ENCODE results near the gene ROS1.

Gene ROS1

GRCh38 chr6:117344444-117345291 is 81.1 kb downstream of the ROS1 start:
- Histone ChIP-seq H3K9ac (ENCODE audit: low read depth, low read length) (no peak overlapping the region), H3K27ac (ENCODE audit: low read depth, low read length) (no peak overlapping the region), H3K4me1 (ENCODE audit: insufficient read depth, low read length) (no peaks in the 10 kb centered on the region), H3K9me3 (ENCODE audit: insufficient read depth, low read depth, low read length) (no peaks in the 10 kb centered on the region), H3K36me3 (ENCODE audit: insufficient read depth, low read length) (no peaks in the 10 kb centered on the region), H3K27me3 (ENCODE audit: insufficient read depth, low read length) (no peaks in the 10 kb centered on the region), H3K4me3 (ENCODE audit: low read length) (no peak overlapping the region)
- WGBS = 95% methylated on average over 12 of the region's 12 CpGs

GRCh38 chr6:117338567-117338966 is 87.2 kb downstream of the ROS1 start:
- Histone ChIP-seq H3K27ac (ENCODE audit: low read depth, low read length) (no peak overlapping the region), H3K9ac (ENCODE audit: low read depth, low read length) (no peak overlapping the region), H3K4me1 (ENCODE audit: insufficient read depth, low read length) (no peaks in the 10 kb centered on the region), H3K36me3 (ENCODE audit: insufficient read depth, low read length) (no peaks in the 10 kb centered on the region), H3K9me3 (ENCODE audit: insufficient read depth, low read depth, low read length) (no peaks in the 10 kb centered on the region), H3K27me3 (ENCODE audit: insufficient read depth, low read length) (no peaks in the 10 kb centered on the region), H3K4me3 (ENCODE audit: low read length) (no peak overlapping the region)
- 89% methylated on average over 1 of the region's 1 CpG for WGBS

- H3K4me1 ChIP-seq (ENCODE audit: insufficient read depth, low read length) = no peaks in the 10 kb centered on the region
- H3K27ac ChIP-seq (ENCODE audit: low read depth, low read length) = no peak overlapping the region
- no peaks in the 10 kb centered on the region for H3K27me3 ChIP-seq (ENCODE audit: insufficient read depth, low read length)
- no peak overlapping the region for H3K9ac ChIP-seq (ENCODE audit: low read depth, low read length)
- H3K9me3 ChIP-seq (ENCODE audit: insufficient read depth, low read depth, low read length) = no peaks in the 10 kb centered on the region
- H3K4me3 ChIP-seq (ENCODE audit: low read length) = no peak overlapping the region
- 91% methylated on average over 7 of the region's 7 CpGs for WGBS
- no peaks in the 10 kb centered on the region for H3K36me3 ChIP-seq (ENCODE audit: insufficient read depth, low read length)
These were observed 95.8 kb downstream of the ROS1 start for GRCh38 chr6:117329926-117330325.

GRCh38 chr6:117328500-117328899 is 97.2 kb downstream of the ROS1 start:
- Histone ChIP-seq H3K27ac (ENCODE audit: low read depth, low read length) (no peak overlapping the region), H3K9ac (ENCODE audit: low read depth, low read length) (no peak overlapping the region), H3K9me3 (ENCODE audit: insufficient read depth, low read depth, low read length) (no peaks in the 10 kb centered on the region), H3K36me3 (ENCODE audit: insufficient read depth, low read length) (no peaks in the 10 kb centered on the region), H3K4me1 (ENCODE audit: insufficient read depth, low read length) (no peaks in the 10 kb centered on the region), H3K27me3 (ENCODE audit: insufficient read depth, low read length) (no peaks in the 10 kb centered on the region), H3K4me3 (ENCODE audit: low read length) (no peak overlapping the region)
- 95% methylated on average over 4 of the region's 4 CpGs for WGBS

GRCh38 chr6:117328005-117328389 is 97.7 kb downstream of the ROS1 start:
- no peak overlapping the region for H3K9ac ChIP-seq (ENCODE audit: low read depth, low read length)
- H3K27me3 ChIP-seq (ENCODE audit: insufficient read depth, low read length) = no peaks in the 10 kb centered on the region
- no peaks in the 10 kb centered on the region for H3K9me3 ChIP-seq (ENCODE audit: insufficient read depth, low read depth, low read length)
- H3K4me3 ChIP-seq (ENCODE audit: low read length) = no peak overlapping the region
- no peaks in the 10 kb centered on the region for H3K4me1 ChIP-seq (ENCODE audit: insufficient read depth, low read length)
- no peaks in the 10 kb centered on the region for H3K36me3 ChIP-seq (ENCODE audit: insufficient read depth, low read length)
- no peak overlapping the region for H3K27ac ChIP-seq (ENCODE audit: low read depth, low read length)

GRCh38 chr6:117327149-117328004 is 98.4 kb downstream of the ROS1 start:
- Histone ChIP-seq H3K4me1 (ENCODE audit: insufficient read depth, low read length) (peaks cover 2% of the 10 kb centered on the region; the same call in 1 of the 2 replicates), H3K9ac (ENCODE audit: low read depth, low read length) (no peak overlapping the region), H3K9me3 (ENCODE audit: insufficient read depth, low read depth, low read length) (no peaks in the 10 kb centered on the region), H3K4me3 (ENCODE audit: low read length) (no peak overlapping the region), H3K36me3 (ENCODE audit: insufficient read depth, low read length) (no peaks in the 10 kb centered on the region), H3K27me3 (ENCODE audit: insufficient read depth, low read length) (no peaks in the 10 kb centered on the region), H3K27ac (ENCODE audit: low read depth, low read length) (no peak overlapping the region)
- whole genome bisulfite sequencing = 91% methylated on average over 7 of the region's 8 CpGs

- H3K4me1 ChIP-seq (ENCODE audit: insufficient read depth, low read length) = peaks cover 5% of the 10 kb centered on the region; the same call in 1 of the 2 replicates
- no peaks in the 10 kb centered on the region for H3K9me3 ChIP-seq (ENCODE audit: insufficient read depth, low read depth, low read length)
- no peak overlapping the region for H3K27ac ChIP-seq (ENCODE audit: low read depth, low read length)
- no peaks in the 10 kb centered on the region for H3K27me3 ChIP-seq (ENCODE audit: insufficient read depth, low read length)
- H3K36me3 ChIP-seq (ENCODE audit: insufficient read depth, low read length) = no peaks in the 10 kb centered on the region
- 73% methylated on average over 1 of the region's 1 CpG for WGBS
- no peak overlapping the region for H3K4me3 ChIP-seq (ENCODE audit: low read length)
- H3K9ac ChIP-seq (ENCODE audit: low read depth, low read length) = no peak overlapping the region
These were observed 99.3 kb downstream of the ROS1 start for GRCh38 chr6:117326396-117326795.

- Histone ChIP-seq H3K27me3 (ENCODE audit: insufficient read depth, low read length) (no peaks in the 10 kb centered on the region), H3K36me3 (ENCODE audit: insufficient read depth, low read length) (no peaks in the 10 kb centered on the region), H3K9ac (ENCODE audit: low read depth, low read length) (no peak overlapping the region), H3K27ac (ENCODE audit: low read depth, low read length) (no peak overlapping the region), H3K9me3 (ENCODE audit: insufficient read depth, low read depth, low read length) (no peaks in the 10 kb centered on the region), H3K4me1 (ENCODE audit: insufficient read depth, low read length) (peaks cover 6% of the 10 kb centered on the region), H3K4me3 (ENCODE audit: low read length) (no peak overlapping the region)
- 63% methylated on average over 4 of the region's 4 CpGs for WGBS
These were observed 108.5 kb downstream of the ROS1 start for GRCh38 chr6:117317261-117317660.

- Histone ChIP-seq H3K27ac (ENCODE audit: low read depth, low read length) (no peak overlapping the region), H3K27me3 (ENCODE audit: insufficient read depth, low read length) (no peaks in the 10 kb centered on the region)
- WGBS = 93% methylated on average over 1 of the region's 1 CpG
These were observed 114.0 kb downstream of the ROS1 start for GRCh38 chr6:117311726-117312125.

GRCh38 chr6:117311310-117311709 is 114.4 kb downstream of the ROS1 start:
- 88% methylated on average over 3 of the region's 3 CpGs for WGBS
- no peaks in the 10 kb centered on the region for H3K36me3 ChIP-seq (ENCODE audit: insufficient read depth, low read length)
- H3K27ac ChIP-seq (ENCODE audit: low read depth, low read length) = no peak overlapping the region
- no peak overlapping the region for H3K9ac ChIP-seq (ENCODE audit: low read depth, low read length)
- H3K4me3 ChIP-seq (ENCODE audit: low read length) = no peak overlapping the region
- no peaks in the 10 kb centered on the region for H3K9me3 ChIP-seq (ENCODE audit: insufficient read depth, low read depth, low read length)
- no peaks in the 10 kb centered on the region for H3K27me3 ChIP-seq (ENCODE audit: insufficient read depth, low read length)
- H3K4me1 ChIP-seq (ENCODE audit: insufficient read depth, low read length) = peaks cover 10% of the 10 kb centered on the region; the same call in 1 of the 2 replicates

More at GRCh38 chr6:117311726-117312125, 114.0 kb downstream of the ROS1 start:
- Histone ChIP-seq H3K4me1 (ENCODE audit: insufficient read depth, low read length) (peaks cover 10% of the 10 kb centered on the region; the same call in 1 of the 2 replicates), H3K36me3 (ENCODE audit: insufficient read depth, low read length) (no peaks in the 10 kb centered on the region), H3K9ac (ENCODE audit: low read depth, low read length) (no peak overlapping the region), H3K4me3 (ENCODE audit: low read length) (no peak overlapping the region), H3K9me3 (ENCODE audit: insufficient read depth, low read depth, low read length) (no peaks in the 10 kb centered on the region)

GRCh38 chr6:117309611-117310010 is 116.1 kb downstream of the ROS1 start:
- H3K9ac ChIP-seq (ENCODE audit: low read depth, low read length) = no peak overlapping the region

More at GRCh38 chr6:117309611-117310010, 116.1 kb downstream of the ROS1 start:
- Histone ChIP-seq H3K27ac (ENCODE audit: low read depth, low read length) (no peak overlapping the region), H3K4me1 (ENCODE audit: insufficient read depth, low read length) (peaks cover 10% of the 10 kb centered on the region; the same call in 1 of the 2 replicates), H3K9me3 (ENCODE audit: insufficient read depth, low read depth, low read length) (no peaks in the 10 kb centered on the region), H3K27me3 (ENCODE audit: insufficient read depth, low read length) (no peaks in the 10 kb centered on the region), H3K4me3 (ENCODE audit: low read length) (no peak overlapping the region), H3K36me3 (ENCODE audit: insufficient read depth, low read length) (no peaks in the 10 kb centered on the region)
